Glutamatergic neuron (in vitro differentiated cells): ENCODE data around the gene UBFD1. TPM values are rescaled to one million over a fixed set of nuclear protein-coding genes. Genes with fewer than 3 reads are reported as not detected.
"Not testable (repeated sequence)": the region's sequence is repeated elsewhere in the genome, so short reads cannot be mapped to it uniquely, and the experiment has no call there.

Experiments used
- DNase-seq: peaks from one replicate; pipeline ENCODE4 v3.0.0; 2022
- H3K27ac Mint-ChIP-seq: one replicate; pipeline ENCODE4 v1.8.0; 2020; ENCODE audit warnings: mild to moderate bottlenecking, mixed read lengths, inconsistent platforms; ENCODE audit not compliant: unreplicated experiment
- H3K27me3 Mint-ChIP-seq: one replicate; pipeline ENCODE4 v1.8.0; 2020; ENCODE audit warnings: mild to moderate bottlenecking, moderate library complexity, mixed read lengths, inconsistent platforms; ENCODE audit not compliant: unreplicated experiment
- H3K36me3 Mint-ChIP-seq: one replicate; pipeline ENCODE4 v1.8.0; 2020; ENCODE audit warnings: mild to moderate bottlenecking, mixed read lengths, inconsistent platforms; ENCODE audit not compliant: unreplicated experiment
- H3K4me1 Mint-ChIP-seq: one replicate; pipeline ENCODE4 v1.8.0; 2020; ENCODE audit warnings: mild to moderate bottlenecking, low read depth, mixed read lengths, inconsistent platforms; ENCODE audit not compliant: unreplicated experiment
- H3K4me3 Mint-ChIP-seq: one replicate; pipeline ENCODE4 v1.8.0; 2020; ENCODE audit warnings: mild to moderate bottlenecking, mixed read lengths, inconsistent platforms; ENCODE audit not compliant: unreplicated experiment
- H3K9me3 Mint-ChIP-seq: one replicate; pipeline ENCODE4 v1.8.0; 2020; ENCODE audit warnings: mild to moderate bottlenecking, moderate library complexity, mixed read lengths, inconsistent platforms; ENCODE audit not compliant: unreplicated experiment
- total RNA-seq: library from RNA; stranded (reverse); fragmentation: NEBNext Ultra II Directional; extraction: Animal tissue kit (Norgen Biotek cat#: 25700); gene quantifications from one replicate; pipeline ENCODE4 v1.2.1, GENCODE V29; 2021; ENCODE audit not compliant: unreplicated experiment
- TF ChIP-seq, protein P1 (sequence below): fragments of 200-600 bp; sonication (generic); IDR thresholded peaks from one replicate; pipeline ENCODE4 v1.5.0; 2021; ENCODE audit not compliant: partially characterized antibody, unreplicated experiment

UBFD1 gene
- total RNA-seq, 1 donor from 2014 or later: 103 TPM

DNA sequence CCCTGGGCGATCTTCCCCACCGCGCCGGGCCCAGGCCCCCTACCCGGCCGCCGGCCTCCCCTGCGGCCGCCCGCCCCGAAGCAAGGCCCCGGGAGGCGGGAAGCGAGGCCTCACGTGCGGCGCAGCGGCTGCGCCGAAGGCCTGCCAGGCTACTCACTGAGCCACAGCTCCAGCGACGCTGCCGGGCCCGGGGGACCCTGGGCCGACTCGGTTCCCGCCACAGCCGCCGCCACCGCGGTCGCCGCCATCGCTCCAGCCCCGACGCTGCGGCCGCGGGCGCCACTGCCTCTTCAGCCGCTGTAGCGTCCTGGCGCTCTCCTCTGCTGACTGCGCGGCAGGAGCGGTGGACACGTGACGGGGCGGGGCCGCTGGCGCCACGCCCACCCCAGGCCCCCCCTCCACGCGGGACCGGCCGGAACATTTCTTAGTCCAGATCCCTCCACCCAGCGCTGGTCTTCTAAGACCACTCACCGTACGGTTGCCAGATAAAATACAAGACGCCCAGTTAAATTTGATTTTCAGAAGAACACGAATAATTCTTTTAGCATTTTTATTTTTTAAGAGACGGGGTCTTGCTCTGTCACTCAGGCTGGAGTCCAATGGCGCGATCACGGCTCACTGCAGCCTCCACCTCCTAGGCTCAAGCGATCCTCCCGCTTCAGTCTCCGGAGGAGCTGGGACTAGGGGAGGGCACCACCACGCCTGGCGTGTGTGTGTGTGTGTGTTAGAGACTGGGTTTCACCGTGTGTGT lies 47.2 kb upstream of the UBFD1 start, which contains the start of gene GGA2:
Gene GGA2 (minus strand): TSS at position 331 of the 751 bp plus-strand sequence. CDS start 83 bp downstream, at position 248.
- H3K4me1 Mint-ChIP-seq: peaks cover 22% of the 10 kb centered on the region
- peaks cover 15% of the 10 kb centered on the region for H3K27me3 Mint-ChIP-seq
- TF ChIP-seq, protein P1, sequence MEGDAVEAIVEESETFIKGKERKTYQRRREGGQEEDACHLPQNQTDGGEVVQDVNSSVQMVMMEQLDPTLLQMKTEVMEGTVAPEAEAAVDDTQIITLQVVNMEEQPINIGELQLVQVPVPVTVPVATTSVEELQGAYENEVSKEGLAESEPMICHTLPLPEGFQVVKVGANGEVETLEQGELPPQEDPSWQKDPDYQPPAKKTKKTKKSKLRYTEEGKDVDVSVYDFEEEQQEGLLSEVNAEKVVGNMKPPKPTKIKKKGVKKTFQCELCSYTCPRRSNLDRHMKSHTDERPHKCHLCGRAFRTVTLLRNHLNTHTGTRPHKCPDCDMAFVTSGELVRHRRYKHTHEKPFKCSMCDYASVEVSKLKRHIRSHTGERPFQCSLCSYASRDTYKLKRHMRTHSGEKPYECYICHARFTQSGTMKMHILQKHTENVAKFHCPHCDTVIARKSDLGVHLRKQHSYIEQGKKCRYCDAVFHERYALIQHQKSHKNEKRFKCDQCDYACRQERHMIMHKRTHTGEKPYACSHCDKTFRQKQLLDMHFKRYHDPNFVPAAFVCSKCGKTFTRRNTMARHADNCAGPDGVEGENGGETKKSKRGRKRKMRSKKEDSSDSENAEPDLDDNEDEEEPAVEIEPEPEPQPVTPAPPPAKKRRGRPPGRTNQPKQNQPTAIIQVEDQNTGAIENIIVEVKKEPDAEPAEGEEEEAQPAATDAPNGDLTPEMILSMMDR: no peak
- peak within 1 kb of the TSS; percentile 100 for H3K4me3 Mint-ChIP-seq
- no peaks in the 10 kb centered on the region for H3K36me3 Mint-ChIP-seq
- peak within 1 kb of the TSS; percentile 79 for H3K27ac Mint-ChIP-seq
- peaks cover 13% of the 10 kb centered on the region for H3K9me3 Mint-ChIP-seq
- peak; percentile 83 for DNase-seq

DNA sequence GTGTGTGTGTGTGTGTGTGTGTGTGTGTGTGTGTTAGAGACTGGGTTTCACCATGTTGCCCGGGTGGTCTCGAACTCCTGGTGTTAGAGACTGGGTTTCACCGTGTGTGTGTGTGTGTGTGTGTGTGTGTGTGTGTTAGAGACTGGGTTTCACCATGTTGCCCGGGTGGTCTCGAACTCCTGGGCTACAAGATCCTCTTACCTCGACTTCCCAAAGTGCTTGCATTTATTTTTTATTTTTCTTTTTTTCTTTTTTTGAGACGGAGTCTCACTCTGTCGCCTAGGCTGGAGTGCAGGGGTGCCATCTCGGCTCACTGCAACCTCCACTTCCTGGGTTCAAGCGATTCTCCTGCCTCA lies 46.6 kb upstream of the UBFD1 start:
- Mint-ChIP-seq H3K27me3 (peaks cover 15% of the 10 kb centered on the region), H3K4me3 (peak overlapping the region; percentile 86), H3K27ac (peak overlapping the region; percentile 48), H3K4me1 (peaks cover 19% of the 10 kb centered on the region), H3K9me3 (peaks cover 13% of the 10 kb centered on the region)
- not testable (repeated sequence) for H3K36me3 Mint-ChIP-seq, DNase-seq

DNA sequence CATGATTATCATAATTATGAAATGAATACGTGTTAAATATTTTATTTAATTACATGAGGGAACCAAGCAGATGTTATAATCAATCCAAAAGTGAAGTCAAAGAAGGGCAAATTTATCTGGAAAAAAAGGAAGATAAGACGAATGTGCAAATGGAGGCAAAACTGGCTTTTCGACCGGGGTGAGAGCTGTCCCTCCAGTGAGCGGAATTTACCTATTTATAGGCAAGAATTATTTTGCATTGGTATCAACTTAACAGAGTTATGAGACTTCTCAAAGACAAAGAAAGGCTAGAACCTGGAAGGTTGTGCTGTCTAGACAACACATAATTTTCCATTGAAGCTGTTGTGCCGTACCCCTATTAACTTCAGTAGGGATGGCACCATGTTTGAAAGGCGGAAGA lies 45.8 kb upstream of the UBFD1 start:
- Mint-ChIP-seq H3K9me3 (peaks cover 13% of the 10 kb centered on the region), H3K4me3 (no peak overlapping the region), H3K36me3 (no peaks in the 10 kb centered on the region), H3K27me3 (peaks cover 15% of the 10 kb centered on the region), H3K27ac (no peak overlapping the region), H3K4me1 (peaks cover 12% of the 10 kb centered on the region)
- no peak for DNase-seq
- TF ChIP-seq, protein P1: no peak

DNA sequence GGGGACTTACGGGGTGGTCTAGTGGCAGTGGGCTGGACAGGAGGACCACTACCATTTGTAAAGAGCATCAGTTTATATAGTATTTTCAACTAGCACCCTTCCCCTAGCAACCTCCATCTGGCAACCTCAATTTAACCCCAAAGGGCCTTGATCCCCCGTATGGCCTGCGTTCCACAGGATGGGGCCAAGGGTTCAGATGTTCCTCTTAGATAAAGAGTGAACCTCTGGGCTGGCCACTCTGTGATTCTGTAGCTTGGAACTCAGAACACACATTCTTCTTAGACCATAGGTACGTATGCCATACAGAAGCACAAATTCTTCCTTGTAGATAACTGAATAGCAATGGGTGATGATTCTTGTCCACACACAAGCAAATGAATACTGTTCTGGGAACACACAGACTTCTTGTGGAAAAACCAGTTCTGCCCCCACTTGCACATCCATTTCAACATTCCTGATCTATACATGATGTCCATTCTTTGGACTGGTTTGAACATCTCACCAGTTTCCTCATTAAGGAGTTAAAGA lies 45.3 kb upstream of the UBFD1 start:
- peaks cover 13% of the 10 kb centered on the region for H3K9me3 Mint-ChIP-seq
- no peak overlapping the region for H3K27ac Mint-ChIP-seq
- TF ChIP-seq, protein P1: no peak
- H3K36me3 Mint-ChIP-seq: no peaks in the 10 kb centered on the region
- DNase-seq: no peak
- H3K27me3 Mint-ChIP-seq: peaks cover 13% of the 10 kb centered on the region
- H3K4me1 Mint-ChIP-seq: peaks cover 9% of the 10 kb centered on the region
- no peak overlapping the region for H3K4me3 Mint-ChIP-seq

DNA sequence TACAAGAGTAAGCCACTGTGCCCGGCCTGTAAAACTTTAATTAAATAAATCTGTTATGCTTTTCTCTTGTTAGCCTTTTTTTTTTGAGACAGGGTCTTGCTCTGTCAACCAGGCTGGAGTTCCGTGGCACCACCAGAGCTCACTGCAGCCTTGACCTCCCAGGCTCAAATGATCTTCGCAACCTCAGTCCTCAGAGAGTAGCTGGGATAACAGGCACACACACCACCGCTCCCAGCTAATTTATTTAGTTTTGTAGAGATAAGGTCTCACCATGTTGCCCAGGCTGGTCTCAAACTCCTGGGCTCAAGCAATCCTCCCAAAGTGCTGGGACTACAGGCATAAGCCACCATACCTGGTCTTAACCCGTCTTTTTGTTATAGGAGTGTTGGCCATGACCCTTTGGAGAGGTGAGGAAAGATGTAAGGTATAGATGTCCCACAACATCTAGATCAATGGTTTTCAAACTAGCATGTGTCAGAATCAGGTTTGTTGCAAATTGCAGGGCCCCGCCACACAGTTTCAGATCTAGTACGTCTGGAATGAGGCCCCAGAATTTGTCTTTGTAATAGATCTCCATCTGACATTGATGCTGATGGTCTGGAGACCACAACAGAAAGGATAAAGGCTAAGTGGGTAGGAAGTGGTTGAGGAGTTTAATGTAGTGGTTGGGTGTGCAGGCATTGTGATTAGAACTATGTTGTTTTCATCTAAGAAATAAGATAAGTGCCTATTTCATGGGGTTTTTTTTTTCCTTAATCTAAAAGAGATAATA lies 43.0 kb upstream of the UBFD1 start:
- H3K9me3 Mint-ChIP-seq: peaks cover 7% of the 10 kb centered on the region
- no peak overlapping the region for H3K27ac Mint-ChIP-seq
- peaks cover 5% of the 10 kb centered on the region for H3K4me1 Mint-ChIP-seq
- H3K27me3 Mint-ChIP-seq: peaks cover 2% of the 10 kb centered on the region
- TF ChIP-seq, protein P1: no peak
- no peaks in the 10 kb centered on the region for H3K36me3 Mint-ChIP-seq
- no peak for DNase-seq
- no peak overlapping the region for H3K4me3 Mint-ChIP-seq
